Nephron progenitor cell (in vitro differentiated cells): ENCODE data around the gene HCN2.
"Not testable (repeated sequence)": the region's sequence is repeated elsewhere in the genome, so short reads cannot be mapped to it uniquely, and the experiment has no call there.

Experiments used
- DNase-seq: peaks from one replicate; pipeline ENCODE4 v3.0.0; 2021
- H3K27ac Mint-ChIP-seq: 2 replicates; pipeline ENCODE4 v1.8.0; 2021; ENCODE audit warnings: mild to moderate bottlenecking, moderate library complexity, mixed read lengths
- H3K27me3 Mint-ChIP-seq: 2 replicates; pipeline ENCODE4 v1.8.0; 2021; ENCODE audit warnings: mild to moderate bottlenecking, low read depth, mixed read lengths; ENCODE audit not compliant: poor library complexity
- H3K36me3 Mint-ChIP-seq: 2 replicates; pipeline ENCODE4 v1.8.0; 2021; ENCODE audit warnings: low read depth, mixed read lengths
- H3K4me1 Mint-ChIP-seq: 2 replicates; pipeline ENCODE4 v1.8.0; 2021; ENCODE audit warnings: mixed read lengths
- H3K4me3 Mint-ChIP-seq: 2 replicates; pipeline ENCODE4 v1.8.0; 2021; ENCODE audit warnings: mild to moderate bottlenecking, moderate library complexity, mixed read lengths
- H3K9me3 Mint-ChIP-seq: 2 replicates; pipeline ENCODE4 v1.8.0; 2021; ENCODE audit warnings: mild to moderate bottlenecking, moderate library complexity, mixed read lengths
- CTCF ChIP-seq: fragments of 200-600 bp; sonication (generic); IDR thresholded peaks from 2 replicates; pipeline ENCODE4 v1.5.0; 2021; ENCODE audit warnings: antibody characterized with exemption

Gene HCN2

GRCh38 chr19:604355-604754 lies 14.7 kb downstream of the HCN2 start:
- Mint-ChIP-seq H3K27me3 (peaks cover 17% of the 10 kb centered on the region), H3K4me3 (no peak overlapping the region), H3K9me3 (peaks cover 30% of the 10 kb centered on the region), H3K27ac (no peak overlapping the region), H3K36me3 (no peaks in the 10 kb centered on the region), H3K4me1 (no peaks in the 10 kb centered on the region)
- TF ChIP-seq CTCF: no peak
- DNase-seq: no peak

- not testable (repeated sequence) for DNase-seq, H3K4me3 Mint-ChIP-seq, H3K4me1 Mint-ChIP-seq, H3K27me3 Mint-ChIP-seq, H3K36me3 Mint-ChIP-seq, H3K27ac Mint-ChIP-seq
- peaks cover 26% of the 10 kb centered on the region for H3K9me3 Mint-ChIP-seq
These were observed 15.6 kb downstream of the HCN2 start for GRCh38 chr19:605061-605971.

- Mint-ChIP-seq H3K36me3 (peaks cover 10% of the 10 kb centered on the region), H3K4me1 (peaks cover 12% of the 10 kb centered on the region), H3K4me3 (no peak overlapping the region), H3K9me3 (peaks cover 9% of the 10 kb centered on the region), H3K27me3 (no peaks in the 10 kb centered on the region), H3K27ac (no peak overlapping the region)
- no peak for DNase-seq
- TF ChIP-seq CTCF: no peak
These were observed 17.8 kb downstream of the HCN2 start for GRCh38 chr19:607301-608154.

- H3K27me3 Mint-ChIP-seq: no peaks in the 10 kb centered on the region
- DNase-seq: no peak
- H3K27ac Mint-ChIP-seq: no peak overlapping the region
- peaks cover 7% of the 10 kb centered on the region for H3K9me3 Mint-ChIP-seq
- peaks cover 16% of the 10 kb centered on the region for H3K36me3 Mint-ChIP-seq
- no peak for TF ChIP-seq CTCF
- H3K4me1 Mint-ChIP-seq: peaks cover 12% of the 10 kb centered on the region
- H3K4me3 Mint-ChIP-seq: no peak overlapping the region
These were observed 18.7 kb downstream of the HCN2 start for GRCh38 chr19:608155-609003.

GRCh38 chr19:609004-609346 lies 19.3 kb downstream of the HCN2 start:
- no peak for DNase-seq
- peaks cover 16% of the 10 kb centered on the region for H3K36me3 Mint-ChIP-seq
- no peak overlapping the region for H3K27ac Mint-ChIP-seq

More at GRCh38 chr19:609004-609346, 19.3 kb downstream of the HCN2 start:
- H3K9me3 Mint-ChIP-seq: peaks cover 4% of the 10 kb centered on the region
- H3K27me3 Mint-ChIP-seq: no peaks in the 10 kb centered on the region
- peaks cover 12% of the 10 kb centered on the region for H3K4me1 Mint-ChIP-seq
- no peak for TF ChIP-seq CTCF
- H3K4me3 Mint-ChIP-seq: no peak overlapping the region
